ENCODE measurements around the gene DRD5.

GRCh38 chr4:9769321-9769720, 12.1 kb upstream of the DRD5 start:
- TF ChIP-seq CTCF (conservative IDR thresholded peaks at IDR 0.05 in 1 of 2, IDR thresholded peaks at IDR 0.05 in 1 of 2; ENCODE audit: extremely low read depth in 1 of 2, insufficient read depth in 1 of 2, low read depth in 1 of 2, low read length in 2 of 2) (no peak), EZH2 (IDR thresholded peaks at IDR 0.05; ENCODE audit: borderline replicate concordance, low read length) (no peak)
